B cell (primary cell): ENCODE data around the gene AFAP1L1.

Source experiments
- EZH2 ChIP-seq: IDR thresholded peaks from 2 replicates; pipeline ENCODE4 v1.6.1; 2012; ENCODE audit warnings: borderline replicate concordance, low read depth, mild to moderate bottlenecking, moderate library complexity, low read length; ENCODE audit not compliant: insufficient read depth, poor library complexity, severe bottlenecking
- TF ChIP-seq, protein P1 (sequence below): fragments of 200-600 bp; IDR thresholded peaks from one replicate; pipeline ENCODE4 v1.8.0; 2022; ENCODE audit warnings: antibody characterized with exemption, mild to moderate bottlenecking

DNA sequence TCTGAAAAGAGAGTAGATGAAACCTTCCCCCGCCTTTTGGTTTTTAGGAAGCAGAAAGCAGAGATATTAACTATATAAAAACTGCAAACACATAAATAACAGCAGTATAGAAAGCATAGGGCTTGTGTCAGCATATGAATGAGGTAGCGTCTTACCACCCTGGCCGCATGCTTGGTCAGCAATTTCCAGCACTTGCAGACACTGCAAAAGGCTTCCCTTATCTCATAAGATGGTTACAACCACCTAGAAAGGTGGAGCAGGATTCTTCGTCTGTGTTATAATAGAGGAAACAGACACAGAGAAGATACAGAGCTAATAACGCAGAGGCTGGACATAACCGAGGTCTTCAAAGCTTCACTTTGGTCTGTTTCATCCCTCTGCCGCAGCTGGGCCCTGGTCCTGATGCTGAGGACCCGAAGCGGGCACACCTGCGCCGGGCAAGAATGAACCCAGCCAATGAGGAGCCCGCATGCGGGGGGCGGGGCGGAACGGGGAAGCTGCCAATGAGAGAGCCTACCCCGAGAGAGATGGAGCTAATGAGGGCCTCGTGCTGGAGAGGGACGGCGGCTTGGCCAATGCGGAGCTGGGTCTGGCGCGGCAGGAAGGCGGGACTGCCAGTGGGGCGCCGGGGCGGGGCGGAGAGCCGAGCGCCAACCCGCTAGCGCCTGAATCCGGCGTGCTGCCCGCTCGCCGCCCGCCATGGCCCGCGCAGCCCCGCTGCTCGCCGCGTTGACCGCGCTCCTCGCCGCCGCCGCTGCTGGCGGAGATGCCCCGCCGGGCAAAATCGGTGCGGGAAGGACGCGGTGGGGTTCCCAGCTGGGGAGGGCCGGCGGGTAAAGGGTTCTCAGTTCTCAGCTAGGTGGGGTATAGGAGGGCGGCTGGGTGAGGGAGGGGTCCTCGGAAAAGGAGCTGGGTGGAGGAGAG is 86.0 kb downstream of the AFAP1L1 start, which contains the start of gene PCYOX1L:
- TF ChIP-seq, protein P1, sequence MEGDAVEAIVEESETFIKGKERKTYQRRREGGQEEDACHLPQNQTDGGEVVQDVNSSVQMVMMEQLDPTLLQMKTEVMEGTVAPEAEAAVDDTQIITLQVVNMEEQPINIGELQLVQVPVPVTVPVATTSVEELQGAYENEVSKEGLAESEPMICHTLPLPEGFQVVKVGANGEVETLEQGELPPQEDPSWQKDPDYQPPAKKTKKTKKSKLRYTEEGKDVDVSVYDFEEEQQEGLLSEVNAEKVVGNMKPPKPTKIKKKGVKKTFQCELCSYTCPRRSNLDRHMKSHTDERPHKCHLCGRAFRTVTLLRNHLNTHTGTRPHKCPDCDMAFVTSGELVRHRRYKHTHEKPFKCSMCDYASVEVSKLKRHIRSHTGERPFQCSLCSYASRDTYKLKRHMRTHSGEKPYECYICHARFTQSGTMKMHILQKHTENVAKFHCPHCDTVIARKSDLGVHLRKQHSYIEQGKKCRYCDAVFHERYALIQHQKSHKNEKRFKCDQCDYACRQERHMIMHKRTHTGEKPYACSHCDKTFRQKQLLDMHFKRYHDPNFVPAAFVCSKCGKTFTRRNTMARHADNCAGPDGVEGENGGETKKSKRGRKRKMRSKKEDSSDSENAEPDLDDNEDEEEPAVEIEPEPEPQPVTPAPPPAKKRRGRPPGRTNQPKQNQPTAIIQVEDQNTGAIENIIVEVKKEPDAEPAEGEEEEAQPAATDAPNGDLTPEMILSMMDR = no peak
- TF ChIP-seq EZH2 = no peak
